ENCODE data around the gene COA6. TPM values are rescaled to one million over a fixed set of nuclear protein-coding genes. Genes with fewer than 3 reads are reported as not detected.

COA6 gene, protein sequence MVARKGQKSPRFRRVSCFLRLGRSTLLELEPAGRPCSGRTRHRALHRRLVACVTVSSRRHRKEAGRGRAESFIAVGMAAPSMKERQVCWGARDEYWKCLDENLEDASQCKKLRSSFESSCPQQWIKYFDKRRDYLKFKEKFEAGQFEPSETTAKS
- total RNA-seq (10 to 100 TPM in 6 of 7 donors, 1 to 10 TPM in 1; 6.9 to 18.9 (median 18.1) TPM), polyA plus RNA-seq (10 to 100 TPM; 44.1 to 57.4 (median 54.0) TPM)
- long read RNA-seq, donor 1, transcript COA6-201 (2 exons, 1,013 nt) = minor isoform, 8 of 38 reads
- long read RNA-seq, donor 1, transcript COA6-202 (3 exons, 641 nt) = minor isoform, 6 of 38 reads
- long read RNA-seq, donor 1, transcript COA6-203 (3 exons, 710 nt) = major isoform, 24 of 38 reads
- long read RNA-seq, donor 1, partial matches to known transcripts = 0 of 38 reads
- long read RNA-seq, donor 1, other reads (novel, unspliced or antisense) = 0 of 38 reads
- long read RNA-seq, donor 2, transcript COA6-203 (3 exons, 710 nt) = major isoform, 17 of 25 reads
- long read RNA-seq, donor 2, transcript COA6-201 (2 exons, 1,013 nt) = minor isoform, 6 of 25 reads
- long read RNA-seq, donor 2, partial matches to known transcripts = 0 of 25 reads
- long read RNA-seq, donor 2, other reads (novel, unspliced or antisense) = 0 of 25 reads

DNA sequence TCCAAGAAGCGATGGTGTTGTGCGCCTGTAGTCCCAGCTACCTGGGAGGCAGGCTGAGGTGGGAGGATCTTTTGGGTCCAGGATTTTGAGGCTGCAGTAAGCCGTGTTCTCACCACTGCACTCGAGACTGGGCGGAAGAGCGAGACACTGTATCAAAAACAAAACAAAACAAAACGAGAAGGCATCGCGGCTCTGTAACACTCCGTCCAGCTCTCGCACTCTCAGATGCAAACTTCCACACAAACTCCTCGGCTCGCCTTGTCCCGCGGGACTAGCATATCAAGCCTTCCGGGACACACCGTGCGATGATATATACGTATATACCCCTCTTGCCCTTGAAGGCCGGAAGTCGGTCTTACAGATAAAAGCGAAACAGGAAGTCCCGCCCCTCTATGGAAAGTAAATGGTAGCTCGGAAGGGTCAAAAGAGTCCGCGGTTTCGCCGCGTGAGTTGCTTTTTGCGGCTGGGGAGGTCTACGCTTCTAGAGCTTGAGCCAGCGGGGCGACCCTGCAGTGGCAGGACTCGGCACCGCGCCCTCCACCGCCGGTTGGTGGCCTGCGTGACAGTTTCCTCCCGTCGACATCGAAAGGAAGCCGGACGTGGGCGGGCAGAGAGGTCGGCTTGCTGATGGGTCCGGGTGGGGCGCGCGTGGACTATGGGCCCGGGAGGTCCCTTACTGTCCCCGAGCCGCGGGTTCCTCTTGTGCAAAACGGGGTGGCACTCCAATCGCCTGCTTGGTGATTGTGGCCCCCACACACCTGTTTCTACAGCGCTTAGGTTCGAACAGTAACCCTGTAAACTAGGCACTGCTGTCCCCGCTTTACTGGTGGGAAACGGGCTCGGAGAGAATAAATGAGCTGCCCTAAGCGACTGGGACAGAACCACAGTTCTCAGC is at the start of gene COA6:
Gene COA6, plus strand, starts transcription at position 393 of the 895 bp plus-strand sequence. Its CDS starts 11 bp downstream, at position 404.
- TF ChIP-seq POLR2A (IDR thresholded peaks at IDR 0.05) (peak; percentile 24 to 82 (median 66)), POLR2AphosphoS5 (IDR thresholded peaks at IDR 0.05) (peak; percentile 92 to 99 (median 93))
- TF ChIP-seq, protein P1, sequence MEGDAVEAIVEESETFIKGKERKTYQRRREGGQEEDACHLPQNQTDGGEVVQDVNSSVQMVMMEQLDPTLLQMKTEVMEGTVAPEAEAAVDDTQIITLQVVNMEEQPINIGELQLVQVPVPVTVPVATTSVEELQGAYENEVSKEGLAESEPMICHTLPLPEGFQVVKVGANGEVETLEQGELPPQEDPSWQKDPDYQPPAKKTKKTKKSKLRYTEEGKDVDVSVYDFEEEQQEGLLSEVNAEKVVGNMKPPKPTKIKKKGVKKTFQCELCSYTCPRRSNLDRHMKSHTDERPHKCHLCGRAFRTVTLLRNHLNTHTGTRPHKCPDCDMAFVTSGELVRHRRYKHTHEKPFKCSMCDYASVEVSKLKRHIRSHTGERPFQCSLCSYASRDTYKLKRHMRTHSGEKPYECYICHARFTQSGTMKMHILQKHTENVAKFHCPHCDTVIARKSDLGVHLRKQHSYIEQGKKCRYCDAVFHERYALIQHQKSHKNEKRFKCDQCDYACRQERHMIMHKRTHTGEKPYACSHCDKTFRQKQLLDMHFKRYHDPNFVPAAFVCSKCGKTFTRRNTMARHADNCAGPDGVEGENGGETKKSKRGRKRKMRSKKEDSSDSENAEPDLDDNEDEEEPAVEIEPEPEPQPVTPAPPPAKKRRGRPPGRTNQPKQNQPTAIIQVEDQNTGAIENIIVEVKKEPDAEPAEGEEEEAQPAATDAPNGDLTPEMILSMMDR (IDR thresholded peaks at IDR 0.05 in 8 of 11, conservative IDR thresholded peaks at IDR 0.05 in 3 of 11) = peak in 4 of 11 experiments; percentile 10 to 35 (median 22)
- peaks cover 0 to 34% (median 22%) of the 10 kb centered on the region in 6 donors for H3K36me3 ChIP-seq
- H3K4me3 ChIP-seq = peak within 1 kb of the TSS; percentile 57 to 87 (median 64)
- peak; percentile 97 for DNase-seq
- no peaks in the 10 kb centered on the region for H3K9me3 ChIP-seq
- WGBS, 5 donors = 0 to 1% (median 1%) methylated on average over 60 to 62 of the region's 62 CpGs
- H3K27ac ChIP-seq = peak within 1 kb of the TSS; percentile 93 to 99 (median 98)
- H3K4me1 ChIP-seq = peaks cover 21 to 53% (median 33%) of the 10 kb centered on the region in 6 donors
- no peaks in the 10 kb centered on the region for H3K27me3 ChIP-seq (replicated peaks in 1 of 7)
- intact Hi-C loops (cut with DNase I; ENCODE audit: low total_unique reads) = no loop called here

DNA sequence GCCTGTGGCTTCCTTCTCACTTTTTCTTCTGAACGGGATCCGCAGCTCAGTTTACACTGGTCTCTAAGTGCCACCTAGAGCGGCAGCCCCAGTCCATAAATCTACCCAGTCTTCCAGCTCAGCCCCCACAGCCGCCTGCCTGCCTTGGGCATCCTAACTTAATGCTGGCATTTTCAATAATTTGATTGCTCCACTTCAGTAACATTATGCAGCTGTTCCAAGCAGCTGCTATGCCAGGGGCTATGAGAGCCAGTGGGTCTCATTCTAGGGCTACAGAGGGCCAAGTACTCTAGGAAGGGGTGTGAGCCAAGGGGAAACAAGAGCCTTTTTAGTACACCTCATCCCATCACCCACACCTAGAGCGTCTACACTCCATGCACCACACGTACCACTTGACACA is 48.4 kb upstream of the COA6 start:
- TF ChIP-seq POLR2A (IDR thresholded peaks at IDR 0.05) (no peak), POLR2AphosphoS5 (IDR thresholded peaks at IDR 0.05) (no peak)
- TF ChIP-seq, protein P1 (IDR thresholded peaks at IDR 0.05 in 8 of 11, conservative IDR thresholded peaks at IDR 0.05 in 3 of 11) = no peak
- WGBS, 5 donors = 82 to 91% (median 83%) methylated on average over 6 of the region's 6 CpGs
- H3K4me3 ChIP-seq = no peak overlapping the region
- peaks cover 0 to 19% (median 7%) of the 10 kb centered on the region in 6 donors for H3K4me1 ChIP-seq
- H3K27ac ChIP-seq = no peak overlapping the region
- peak; percentile 52 for DNase-seq
- intact Hi-C loops (cut with DNase I; ENCODE audit: low total_unique reads) = no loop called here
- H3K36me3 ChIP-seq = no peaks in the 10 kb centered on the region
- no peaks in the 10 kb centered on the region for H3K9me3 ChIP-seq
- peaks cover 0 to 36% (median 12%) of the 10 kb centered on the region in 7 donors for H3K27me3 ChIP-seq (replicated peaks in 1 of 7)

DNA sequence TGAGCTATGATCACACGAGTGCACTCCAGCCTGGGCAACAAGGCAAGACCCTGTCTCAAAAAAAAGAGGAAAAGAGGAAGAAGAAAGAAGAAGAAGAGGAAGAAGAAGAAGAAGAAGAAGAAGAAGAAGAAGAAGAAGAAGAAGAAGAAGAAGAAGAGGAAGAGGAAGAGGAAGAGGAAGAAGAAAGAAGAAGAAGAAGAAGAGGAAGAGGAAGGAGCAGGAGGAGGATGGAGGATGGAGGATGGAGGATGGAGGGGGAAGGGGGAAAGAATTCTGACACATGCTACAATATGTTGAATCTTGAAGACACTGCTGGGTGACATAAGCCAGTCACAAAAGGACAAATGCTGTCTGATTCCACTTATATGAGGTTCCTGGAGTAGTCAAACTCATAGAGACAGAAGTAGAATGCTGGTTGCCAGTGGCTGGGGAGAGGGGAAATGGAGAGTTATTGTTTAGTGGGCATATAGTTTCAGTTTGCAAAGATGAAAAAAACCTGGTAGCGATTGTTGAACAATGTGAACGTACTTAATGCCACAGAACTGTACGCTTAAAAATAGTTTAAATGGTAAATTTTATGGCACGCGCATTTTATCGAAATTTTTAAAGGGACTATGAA is 47.3 kb upstream of the COA6 start:
- intact Hi-C loops (cut with DNase I; ENCODE audit: low total_unique reads) = no loop called here
- H3K9me3 ChIP-seq = no peaks in the 10 kb centered on the region
- peak overlapping the region in 7 of 8 donors; percentile 15 to 48 (median 36) for H3K4me3 ChIP-seq

More for the DNA sequence above, 47.3 kb upstream of the COA6 start:
- WGBS, 5 donors = 40 to 73% (median 47%) methylated on average over 7 of the region's 7 CpGs
- TF ChIP-seq POLR2A (IDR thresholded peaks at IDR 0.05) (no peak), POLR2AphosphoS5 (IDR thresholded peaks at IDR 0.05) (no peak)
- DNase-seq = no peak
- peaks cover 0 to 28% (median 8%) of the 10 kb centered on the region in 6 donors for H3K4me1 ChIP-seq
- no peaks in the 10 kb centered on the region for H3K36me3 ChIP-seq
- peaks cover 0 to 34% (median 12%) of the 10 kb centered on the region in 7 donors for H3K27me3 ChIP-seq (replicated peaks in 1 of 7)
- peak overlapping the region in 4 of 8 donors; percentile 25 to 73 (median 42) for H3K27ac ChIP-seq
